ENCODE measurements around the gene CFAP77.
"Not testable (repeated sequence)": the region's sequence is repeated elsewhere in the genome, so short reads cannot be mapped to it uniquely, and the experiment has no call there.

Gene CFAP77

GRCh38 chr9:132547976-132548730 lies 138.1 kb downstream of the CFAP77 start:
- DNase-seq (ENCODE audit: low read depth): no peak

- DNase-seq (ENCODE audit: low read depth): no peak
Measured at GRCh38 chr9:132548751-132549640, 139.0 kb downstream of the CFAP77 start.

- no peak for DNase-seq (ENCODE audit: low read depth)
Measured at GRCh38 chr9:132551556-132551955, 141.5 kb downstream of the CFAP77 start.

DNA sequence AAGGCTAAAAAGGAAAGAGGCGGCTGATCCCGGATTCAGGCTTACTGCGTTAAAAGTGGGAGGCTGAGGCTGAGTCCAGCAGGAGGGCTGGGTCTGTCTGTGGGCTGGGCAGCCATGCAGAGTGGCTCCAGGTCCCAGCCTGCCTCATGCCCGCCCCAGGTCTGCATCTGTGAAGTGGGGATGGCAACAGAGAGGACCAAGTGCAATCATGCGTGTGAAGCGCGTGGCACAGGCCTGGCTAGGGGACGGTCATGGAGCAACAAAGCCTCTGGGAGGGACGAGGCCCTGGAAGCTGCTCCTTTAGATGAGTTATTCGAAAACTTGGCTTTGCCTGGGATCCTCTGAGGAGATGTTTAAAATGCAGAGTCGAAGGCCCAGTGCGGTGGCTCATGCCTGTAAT lies 142.0 kb downstream of the CFAP77 start:
- no peak for DNase-seq (ENCODE audit: low read depth)

DNA sequence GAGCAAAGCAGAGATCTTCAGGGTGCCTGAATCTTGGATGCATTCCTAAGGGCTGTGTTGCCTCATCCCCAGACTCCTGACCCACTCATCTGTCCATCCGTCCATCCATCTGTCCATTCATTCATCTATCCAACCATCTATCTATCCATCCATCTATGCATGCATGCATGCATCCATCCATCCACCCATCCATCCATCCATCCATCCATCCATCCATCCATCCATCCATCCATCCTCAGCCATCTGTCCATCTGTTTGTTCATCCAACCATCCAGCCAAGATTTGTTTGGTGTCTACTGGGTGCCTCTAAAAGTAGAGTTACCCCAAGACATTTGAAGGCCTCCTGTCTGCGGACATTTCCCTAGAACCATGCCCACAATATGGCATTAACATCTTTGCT lies 144.7 kb downstream of the CFAP77 start:
- no peak for DNase-seq (ENCODE audit: low read depth)

DNA sequence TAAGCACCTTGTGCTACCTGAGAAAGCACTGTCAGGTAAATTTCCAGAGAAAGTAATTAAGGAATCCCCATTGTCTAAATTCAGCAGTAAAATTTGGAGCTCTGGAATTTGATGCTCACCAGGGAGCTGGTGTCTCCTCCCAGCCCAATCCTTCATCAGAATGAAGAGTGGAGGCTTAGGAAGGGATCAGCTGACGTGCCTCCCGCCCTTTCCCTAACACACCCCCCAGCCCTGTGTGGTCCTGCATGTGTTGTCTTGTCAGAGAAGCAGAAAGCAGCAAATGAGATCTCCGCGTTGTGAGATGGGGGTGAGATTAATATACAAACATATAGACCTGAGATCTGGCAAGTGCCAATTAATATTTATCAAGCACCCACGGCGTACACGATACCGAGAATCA lies 145.5 kb downstream of the CFAP77 start:
- no peak for DNase-seq (ENCODE audit: low read depth)

GRCh38 chr9:132556235-132556634 lies 146.2 kb downstream of the CFAP77 start:
- DNase-seq (ENCODE audit: low read depth): no peak

- no peak for DNase-seq (ENCODE audit: low read depth)
Measured at GRCh38 chr9:132556714-132557113, 146.7 kb downstream of the CFAP77 start.

GRCh38 chr9:132557159-132557558 lies 147.1 kb downstream of the CFAP77 start:
- no peak for DNase-seq (ENCODE audit: low read depth)

GRCh38 chr9:132559711-132560110 lies 149.7 kb downstream of the CFAP77 start:
- no peak for DNase-seq (ENCODE audit: low read depth)

- DNase-seq (ENCODE audit: low read depth): no peak
Measured at GRCh38 chr9:132560616-132561202, 150.7 kb downstream of the CFAP77 start.

GRCh38 chr9:132562306-132562573 lies 152.2 kb downstream of the CFAP77 start:
- no peak for DNase-seq (ENCODE audit: low read depth)

GRCh38 chr9:132564526-132564925 lies 154.5 kb downstream of the CFAP77 start:
- no peak for DNase-seq (ENCODE audit: low read depth)

GRCh38 chr9:132568787-132569186 lies 158.8 kb downstream of the CFAP77 start:
- DNase-seq (ENCODE audit: low read depth): not testable (repeated sequence)

DNA sequence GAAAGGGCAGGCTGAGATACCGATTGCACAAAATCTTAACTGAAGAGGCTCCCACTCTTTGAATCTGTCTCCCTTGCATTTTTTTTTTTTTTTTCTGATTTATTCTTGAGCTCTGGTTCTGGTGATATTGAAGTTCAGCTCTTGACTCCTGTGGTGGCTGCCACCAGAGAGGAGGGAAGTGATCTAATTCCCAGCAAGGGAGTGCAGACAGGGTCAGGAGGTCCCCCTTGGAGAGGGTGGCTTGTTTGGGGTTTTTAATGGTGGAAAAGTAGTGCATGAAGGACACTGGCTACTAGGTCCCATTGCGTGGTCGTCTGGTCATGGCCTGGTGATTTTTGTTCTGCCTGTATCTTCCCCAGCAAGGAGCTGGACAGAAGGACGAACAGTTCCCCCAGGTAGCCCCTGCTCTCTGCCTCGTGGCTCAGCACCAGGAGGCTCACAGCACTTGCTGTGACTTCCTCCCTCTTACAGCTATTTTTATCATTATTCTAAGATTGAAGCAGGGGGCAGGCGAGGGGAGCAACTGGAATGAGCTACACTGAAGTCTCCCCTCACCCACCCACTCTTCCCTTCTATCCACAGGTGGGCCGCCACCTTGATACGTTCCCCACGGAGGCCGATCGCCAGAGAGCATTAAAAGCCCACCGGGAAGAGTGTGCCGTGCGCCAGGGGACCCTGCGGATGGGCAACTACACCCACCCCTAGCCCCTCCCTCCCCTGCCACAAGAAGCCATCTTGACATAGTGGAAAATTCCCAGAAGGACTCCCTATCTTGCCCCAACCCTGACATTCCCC lies 162.0 kb downstream of the CFAP77 start:
- no peak for DNase-seq (ENCODE audit: low read depth)

- DNase-seq (ENCODE audit: low read depth): no peak
Measured at GRCh38 chr9:132572921-132573320, 162.9 kb downstream of the CFAP77 start.

GRCh38 chr9:132575005-132575609 lies 165.1 kb downstream of the CFAP77 start:
- peak; percentile 4 for DNase-seq (ENCODE audit: low read depth)

DNA sequence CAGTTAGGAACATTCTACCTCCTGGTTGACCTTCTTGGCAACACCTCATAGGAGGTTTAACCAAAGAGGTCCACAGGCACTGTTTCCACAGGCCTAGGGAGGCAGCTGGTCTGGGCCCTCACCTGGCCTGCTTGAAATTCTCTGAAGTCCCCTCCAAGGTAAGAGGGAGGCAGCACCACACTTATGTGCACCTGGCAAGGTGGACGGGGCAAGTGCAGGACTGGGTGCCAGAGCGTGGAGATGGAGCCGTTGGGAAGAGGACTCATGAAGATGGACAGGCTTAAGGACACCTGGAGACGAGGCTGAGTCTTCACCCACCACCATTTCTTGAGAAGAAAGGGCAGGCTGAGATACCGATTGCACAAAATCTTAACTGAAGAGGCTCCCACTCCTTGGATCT lies 165.8 kb downstream of the CFAP77 start:
- DNase-seq (ENCODE audit: low read depth): no peak

DNA sequence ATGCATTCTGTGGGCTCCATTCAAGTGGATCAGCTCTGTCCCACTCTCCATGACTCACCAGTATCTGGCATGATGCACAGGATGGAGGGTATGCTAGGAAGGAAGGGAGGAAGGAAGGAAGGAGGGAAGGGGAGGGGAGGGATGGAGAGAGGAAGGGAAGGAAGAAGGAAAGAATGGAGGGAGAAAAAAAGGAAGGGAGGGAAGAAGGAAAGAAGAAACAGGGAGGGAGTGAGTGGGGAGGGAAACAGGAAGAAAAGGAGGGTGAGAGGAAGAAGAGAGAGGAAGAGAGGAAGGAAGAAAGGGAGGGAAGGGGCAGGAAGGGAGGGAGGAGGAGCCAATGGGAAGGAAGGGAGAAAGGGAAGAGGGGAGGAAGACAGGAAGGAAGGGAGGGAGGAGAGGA lies 167.1 kb downstream of the CFAP77 start:
- DNase-seq (ENCODE audit: low read depth): no peak

DNA sequence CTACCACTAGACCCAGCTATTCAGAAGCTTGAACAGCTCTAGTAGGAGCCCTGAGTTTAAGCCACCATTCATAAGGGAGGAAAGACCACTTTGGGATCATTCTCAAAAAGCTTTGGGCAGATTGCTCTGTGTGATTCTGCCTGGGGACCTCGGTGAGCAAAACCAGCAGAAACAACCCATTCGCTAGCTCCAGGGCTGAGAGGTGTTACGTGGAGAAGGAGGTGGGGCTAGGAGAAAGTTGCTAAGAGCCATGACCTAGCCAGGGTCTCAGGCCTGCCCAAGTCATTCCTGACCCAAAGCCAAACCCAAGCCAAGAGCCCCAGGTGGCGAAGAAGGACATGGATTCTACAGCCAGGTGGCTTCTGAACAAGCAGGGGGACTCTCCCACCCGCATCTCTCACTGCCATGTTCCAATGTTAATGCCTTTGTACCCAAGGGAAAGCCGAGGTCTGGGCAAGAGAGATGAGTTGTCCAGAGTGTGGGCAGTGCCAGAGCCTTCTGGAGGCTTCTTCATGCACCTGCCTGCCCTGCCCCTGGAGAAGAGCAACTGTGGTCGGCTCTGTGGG lies 168.4 kb downstream of the CFAP77 start:
- no peak for DNase-seq (ENCODE audit: low read depth)

DNA sequence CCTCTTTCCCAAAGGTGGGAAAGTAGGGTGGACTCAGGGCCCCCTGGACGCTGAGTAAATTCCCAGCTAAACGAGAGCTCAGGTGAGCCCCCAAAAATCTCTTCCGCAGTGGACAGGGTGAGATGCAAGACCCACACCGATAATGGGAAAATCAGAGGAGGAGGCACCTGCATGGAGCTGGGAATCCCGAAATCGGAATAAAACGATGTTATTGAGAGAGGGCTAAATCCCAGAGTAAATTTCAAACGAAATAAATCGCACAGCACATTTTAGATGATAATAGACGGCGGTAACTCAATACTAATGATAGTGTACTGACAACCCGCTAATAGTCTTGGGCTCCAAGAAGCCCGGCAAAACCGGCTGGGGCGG lies 169.4 kb downstream of the CFAP77 start:
- DNase-seq (ENCODE audit: low read depth): no peak
